ENCODE results near the gene ATAT1.

ATAT1 gene

GRCh38 chr6:30603961-30604360, 22.7 kb upstream of the ATAT1 start:
- Mint-ChIP-seq H3K4me1 (ENCODE audit: low read depth) (peaks cover 33% of the 10 kb centered on the region), H3K4me3 (no peak overlapping the region), H3K27me3 (no peaks in the 10 kb centered on the region), H3K9me3 (no peaks in the 10 kb centered on the region), H3K27ac (peak overlapping the region; percentile 50), H3K36me3 (ENCODE audit: low read depth) (peaks cover 99% of the 10 kb centered on the region)
- no peak for DNase-seq

GRCh38 chr6:30610065-30610464, 16.6 kb upstream of the ATAT1 start:
- peaks cover 98% of the 10 kb centered on the region for H3K36me3 Mint-ChIP-seq (ENCODE audit: low read depth)
- no peak for DNase-seq
- H3K4me3 Mint-ChIP-seq, result no peak overlapping the region
- H3K27me3 Mint-ChIP-seq, result no peaks in the 10 kb centered on the region
- H3K27ac Mint-ChIP-seq, result peak overlapping the region; percentile 80
- peaks cover 77% of the 10 kb centered on the region for H3K4me1 Mint-ChIP-seq (ENCODE audit: low read depth)
- no peaks in the 10 kb centered on the region for H3K9me3 Mint-ChIP-seq

GRCh38 chr6:30611150-30611855, 15.4 kb upstream of the ATAT1 start:
- DNase-seq, result no peak
- no peak overlapping the region for H3K4me3 Mint-ChIP-seq
- no peaks in the 10 kb centered on the region for H3K27me3 Mint-ChIP-seq
- H3K9me3 Mint-ChIP-seq, result no peaks in the 10 kb centered on the region
- H3K4me1 Mint-ChIP-seq (ENCODE audit: low read depth), result peaks cover 73% of the 10 kb centered on the region
- H3K27ac Mint-ChIP-seq, result peak overlapping the region; percentile 80
- H3K36me3 Mint-ChIP-seq (ENCODE audit: low read depth), result peaks cover 98% of the 10 kb centered on the region

GRCh38 chr6:30611856-30612194, 14.8 kb upstream of the ATAT1 start:
- Mint-ChIP-seq H3K4me3 (no peak overlapping the region), H3K9me3 (no peaks in the 10 kb centered on the region), H3K27me3 (no peaks in the 10 kb centered on the region), H3K27ac (peak overlapping the region; percentile 80), H3K4me1 (ENCODE audit: low read depth) (peaks cover 70% of the 10 kb centered on the region), H3K36me3 (ENCODE audit: low read depth) (peaks cover 98% of the 10 kb centered on the region)
- no peak for DNase-seq

DNA sequence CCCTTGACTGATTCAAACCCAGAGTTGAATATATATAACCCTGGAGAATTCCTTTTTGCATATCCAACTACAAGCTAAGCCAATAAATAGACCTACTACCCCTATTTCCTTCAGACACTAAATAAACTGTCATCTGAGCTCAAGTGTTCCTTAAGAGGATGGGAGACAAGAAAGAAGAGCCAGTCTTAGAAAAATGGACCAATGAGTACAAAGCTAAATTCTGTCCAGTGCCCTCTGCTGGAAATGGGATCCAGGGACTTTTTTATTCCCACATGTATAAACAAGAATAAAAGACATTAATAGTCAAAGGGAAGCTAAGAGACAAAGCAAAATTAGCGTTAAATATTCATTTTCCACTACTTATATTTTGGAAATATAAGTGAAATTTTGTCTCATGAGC, 14.5 kb upstream of the ATAT1 start:
- Mint-ChIP-seq H3K27ac (peak overlapping the region; percentile 80), H3K9me3 (no peaks in the 10 kb centered on the region), H3K4me1 (ENCODE audit: low read depth) (peaks cover 70% of the 10 kb centered on the region), H3K27me3 (no peaks in the 10 kb centered on the region), H3K4me3 (no peak overlapping the region), H3K36me3 (ENCODE audit: low read depth) (peaks cover 99% of the 10 kb centered on the region)
- DNase-seq, result no peak

- Mint-ChIP-seq H3K36me3 (ENCODE audit: low read depth) (peaks cover 97% of the 10 kb centered on the region), H3K27me3 (no peaks in the 10 kb centered on the region), H3K27ac (peak overlapping the region; percentile 99), H3K9me3 (no peaks in the 10 kb centered on the region), H3K4me3 (peak overlapping the region; percentile 93), H3K4me1 (ENCODE audit: low read depth) (peaks cover 65% of the 10 kb centered on the region)
- DNase-seq, result no peak
Observed at GRCh38 chr6:30612687-30613248, 13.9 kb upstream of the ATAT1 start.

GRCh38 chr6:30613251-30614043, 13.2 kb upstream of the ATAT1 start:
- peaks cover 96% of the 10 kb centered on the region for H3K36me3 Mint-ChIP-seq (ENCODE audit: low read depth)
- H3K4me1 Mint-ChIP-seq (ENCODE audit: low read depth), result peaks cover 64% of the 10 kb centered on the region
- H3K27me3 Mint-ChIP-seq, result no peaks in the 10 kb centered on the region
- peak overlapping the region; percentile 93 for H3K4me3 Mint-ChIP-seq
- no peak for DNase-seq
- no peaks in the 10 kb centered on the region for H3K9me3 Mint-ChIP-seq
- H3K27ac Mint-ChIP-seq, result peak overlapping the region; percentile 99

GRCh38 chr6:30614044-30614842, 12.4 kb upstream of the ATAT1 start:
- H3K4me1 Mint-ChIP-seq (ENCODE audit: low read depth), result peaks cover 64% of the 10 kb centered on the region
- peak overlapping the region; percentile 99 for H3K27ac Mint-ChIP-seq
- no peak for DNase-seq
- H3K9me3 Mint-ChIP-seq, result no peaks in the 10 kb centered on the region
- H3K4me3 Mint-ChIP-seq, result peak overlapping the region; percentile 93
- H3K36me3 Mint-ChIP-seq (ENCODE audit: low read depth), result peaks cover 95% of the 10 kb centered on the region
- H3K27me3 Mint-ChIP-seq, result no peaks in the 10 kb centered on the region

- Mint-ChIP-seq H3K36me3 (ENCODE audit: low read depth) (peaks cover 95% of the 10 kb centered on the region), H3K27ac (peak overlapping the region; percentile 99), H3K27me3 (no peaks in the 10 kb centered on the region), H3K9me3 (no peaks in the 10 kb centered on the region), H3K4me1 (ENCODE audit: low read depth) (peaks cover 64% of the 10 kb centered on the region), H3K4me3 (peak overlapping the region; percentile 93)
- DNase-seq, result peak; percentile 76
Observed at GRCh38 chr6:30614843-30615218, 11.8 kb upstream of the ATAT1 start.

- Mint-ChIP-seq H3K36me3 (ENCODE audit: low read depth) (peaks cover 93% of the 10 kb centered on the region), H3K4me3 (peak overlapping the region; percentile 93), H3K9me3 (no peaks in the 10 kb centered on the region), H3K27ac (peak overlapping the region; percentile 99), H3K27me3 (no peaks in the 10 kb centered on the region), H3K4me1 (ENCODE audit: low read depth) (peaks cover 59% of the 10 kb centered on the region)
- peak; percentile 66 for DNase-seq
Observed at GRCh38 chr6:30615219-30615957, 11.3 kb upstream of the ATAT1 start.

- peak overlapping the region; percentile 93 for H3K4me3 Mint-ChIP-seq
- DNase-seq, result peak; percentile 59
- H3K4me1 Mint-ChIP-seq (ENCODE audit: low read depth), result peaks cover 54% of the 10 kb centered on the region
- no peaks in the 10 kb centered on the region for H3K27me3 Mint-ChIP-seq
- no peaks in the 10 kb centered on the region for H3K9me3 Mint-ChIP-seq
- H3K36me3 Mint-ChIP-seq (ENCODE audit: low read depth), result peaks cover 93% of the 10 kb centered on the region
- H3K27ac Mint-ChIP-seq, result peak overlapping the region; percentile 99
Observed at GRCh38 chr6:30615958-30616810, 10.5 kb upstream of the ATAT1 start.

DNA sequence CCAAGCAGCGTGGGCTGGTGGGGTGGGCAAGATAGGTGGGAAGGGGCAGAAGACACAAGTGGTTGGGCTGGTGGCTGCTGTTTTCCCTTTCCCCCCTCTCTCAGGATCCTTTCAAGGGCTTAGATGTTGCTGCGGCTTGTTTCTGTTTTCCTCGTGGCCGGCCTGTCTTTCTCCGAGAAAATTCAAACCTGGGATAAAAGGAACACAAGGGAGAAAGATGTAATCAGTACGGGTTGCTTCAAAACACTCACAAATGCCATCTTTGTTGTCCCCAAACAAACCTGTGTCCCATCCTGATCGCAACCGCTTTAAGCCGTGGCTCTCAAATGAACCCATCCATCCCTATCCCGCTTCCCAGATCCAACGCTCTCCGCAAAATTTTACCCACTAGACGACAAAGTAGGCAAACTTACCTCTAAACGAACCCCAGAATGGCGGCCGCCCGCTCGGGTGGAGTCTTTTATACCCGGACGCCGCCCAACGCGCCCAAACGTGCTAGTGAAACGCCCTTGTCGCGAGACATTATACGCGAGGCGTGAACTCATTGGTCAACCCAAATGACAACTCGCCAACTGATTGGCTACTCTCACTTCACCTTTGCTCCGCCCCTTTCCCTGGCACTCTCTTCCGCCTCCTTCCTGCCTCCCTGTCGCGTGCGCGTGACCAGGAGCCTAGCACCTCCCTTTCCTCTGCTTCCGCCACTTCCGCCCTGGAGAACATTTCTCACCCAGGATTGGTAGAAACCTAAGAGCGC, 9.7 kb upstream of the ATAT1 start, which contains the start of gene PPP1R10:
Gene PPP1R10 (minus strand): TSS at position 433 of the 754 bp plus-strand sequence. CDS start 7,299 bp downstream, outside the sequence.
- H3K27me3 Mint-ChIP-seq, result no peaks in the 10 kb centered on the region
- H3K36me3 Mint-ChIP-seq (ENCODE audit: low read depth), result peaks cover 93% of the 10 kb centered on the region
- H3K27ac Mint-ChIP-seq, result peak within 1 kb of the TSS; percentile 99
- H3K9me3 Mint-ChIP-seq, result no peaks in the 10 kb centered on the region
- DNase-seq, result peak; percentile 96
- peak within 1 kb of the TSS; percentile 93 for H3K4me3 Mint-ChIP-seq
- peaks cover 48% of the 10 kb centered on the region for H3K4me1 Mint-ChIP-seq (ENCODE audit: low read depth)

All from activated T-cell treated with anti-CD3 and anti-CD28 coated beads, Interleukin-2, amount 50 U/mL, for 24 hours (primary cell).